GM19397 (cell line): ENCODE measurements around the gene DISP2.

Experiments used
- ATAC-seq: cut with Tn5 transposase; IDR thresholded peaks from one replicate; pipeline ENCODE4 v1.9.1; 2021; ENCODE audit warnings: mild to moderate bottlenecking, moderate library complexity; ENCODE audit not compliant: unreplicated experiment

DISP2 gene

DNA sequence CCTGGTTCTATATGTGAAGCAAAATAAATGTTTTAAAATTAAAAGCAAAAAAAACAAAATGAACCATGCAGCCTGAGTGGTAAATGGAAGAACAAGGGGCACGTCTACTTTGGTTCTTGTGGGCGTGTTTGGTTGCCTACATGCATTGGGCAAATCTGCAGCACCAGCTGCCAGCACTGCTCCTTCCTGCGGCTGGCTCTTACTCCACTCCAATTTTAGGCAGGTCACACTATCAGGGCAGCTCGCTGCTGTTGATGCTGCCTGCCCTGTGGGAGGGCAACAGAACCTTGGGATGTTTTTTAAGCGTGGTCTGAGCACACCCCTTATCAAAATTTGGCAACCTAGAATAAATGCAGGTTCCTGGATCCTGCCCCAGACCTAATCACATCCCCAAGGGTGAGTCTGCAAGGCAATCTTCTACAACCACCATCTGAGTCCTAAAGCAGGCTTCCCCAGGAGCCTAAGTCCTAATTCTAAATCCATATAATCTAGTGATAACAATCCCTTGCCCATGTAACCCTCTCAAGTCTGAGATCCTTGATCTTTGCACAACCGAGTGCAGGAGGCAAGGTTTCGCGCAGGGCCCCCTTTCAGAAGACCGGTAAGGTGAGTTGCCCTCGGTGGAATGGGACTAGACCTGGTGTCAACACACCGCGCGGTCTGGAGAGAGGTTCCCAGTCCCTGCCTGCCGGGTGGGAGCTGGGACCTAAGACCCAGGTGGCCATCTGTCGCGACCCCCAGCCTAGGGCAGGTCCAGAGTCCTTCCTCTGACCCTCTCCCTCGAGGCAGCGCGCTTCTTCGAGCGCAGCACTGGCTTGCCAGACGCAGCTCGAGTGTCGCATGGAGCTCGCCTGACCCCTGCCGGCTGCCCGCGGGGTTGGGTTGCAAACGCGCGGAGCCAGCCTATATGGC lies 63.5 kb downstream of the DISP2 start:
- ATAC-seq, result peak; percentile 88

DNA sequence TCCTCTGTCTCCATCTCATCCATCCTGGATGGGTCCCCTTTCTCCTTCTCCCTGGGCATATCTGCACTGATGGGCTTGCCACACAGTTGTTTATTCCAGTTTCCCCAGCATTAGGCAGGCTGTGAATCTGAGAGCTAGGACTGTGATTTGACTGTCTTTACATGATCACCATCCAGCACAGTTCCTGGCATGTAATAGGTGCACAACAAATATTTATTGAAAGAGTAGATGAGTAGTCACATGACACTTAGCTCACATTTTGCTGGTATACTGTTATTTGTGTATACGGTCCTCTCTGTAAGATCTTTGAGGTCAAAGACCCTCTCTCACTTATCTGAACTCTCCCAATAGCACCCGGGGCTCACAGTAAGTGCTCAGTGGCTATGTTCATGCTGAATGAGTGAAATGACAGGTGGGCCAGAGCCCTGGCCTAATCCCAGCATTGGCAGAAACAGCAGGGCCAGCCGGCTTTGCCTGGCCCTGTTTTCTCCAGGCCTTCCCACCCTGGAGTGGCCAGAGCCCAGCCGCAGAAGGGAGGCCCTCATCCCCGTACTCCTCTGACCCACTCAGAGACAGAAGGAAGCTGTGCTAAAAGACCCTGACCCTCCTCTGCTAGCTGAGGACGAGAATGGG lies 66.6 kb downstream of the DISP2 start:
- no peak for ATAC-seq

DNA sequence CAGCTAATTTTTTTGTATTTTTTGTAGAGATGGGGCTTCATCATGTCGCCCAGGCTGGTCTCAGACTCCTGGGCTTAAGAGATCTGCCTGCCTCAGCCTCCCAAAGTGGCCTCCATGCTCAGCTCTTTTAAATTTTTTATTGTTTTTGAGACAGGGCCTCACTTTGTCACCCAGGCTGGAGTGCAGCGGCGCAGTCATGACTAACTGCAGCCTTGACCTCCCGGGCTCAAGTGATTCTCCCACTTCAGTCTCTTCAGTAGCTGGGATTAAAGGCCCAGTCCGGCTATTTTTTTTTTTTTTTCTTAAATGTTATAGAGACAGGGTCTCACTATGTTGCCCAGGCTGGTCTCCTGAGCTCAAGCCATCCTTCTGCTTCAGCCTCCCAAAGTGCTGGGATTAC lies 67.7 kb downstream of the DISP2 start:
- ATAC-seq, result no peak

DNA sequence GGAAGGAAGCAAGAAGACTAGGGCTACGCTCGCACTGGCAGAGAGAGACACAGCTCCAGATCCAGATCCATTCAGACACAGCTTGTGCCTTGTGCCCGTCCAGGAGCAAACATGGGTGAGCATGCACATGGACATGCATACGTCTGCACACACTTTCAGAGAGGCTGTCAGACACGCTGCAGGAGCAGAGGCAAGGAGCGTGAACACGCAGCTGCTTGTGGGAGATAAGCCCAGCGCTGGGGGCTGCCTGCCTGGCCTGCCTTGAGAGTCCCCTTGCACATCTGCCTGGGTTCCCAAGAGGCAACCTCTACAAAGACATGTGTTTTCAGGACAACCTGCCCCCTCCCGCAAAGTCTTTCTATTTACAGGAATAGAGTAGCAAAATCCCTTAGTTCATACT lies 69.2 kb downstream of the DISP2 start:
- ATAC-seq, result no peak

DNA sequence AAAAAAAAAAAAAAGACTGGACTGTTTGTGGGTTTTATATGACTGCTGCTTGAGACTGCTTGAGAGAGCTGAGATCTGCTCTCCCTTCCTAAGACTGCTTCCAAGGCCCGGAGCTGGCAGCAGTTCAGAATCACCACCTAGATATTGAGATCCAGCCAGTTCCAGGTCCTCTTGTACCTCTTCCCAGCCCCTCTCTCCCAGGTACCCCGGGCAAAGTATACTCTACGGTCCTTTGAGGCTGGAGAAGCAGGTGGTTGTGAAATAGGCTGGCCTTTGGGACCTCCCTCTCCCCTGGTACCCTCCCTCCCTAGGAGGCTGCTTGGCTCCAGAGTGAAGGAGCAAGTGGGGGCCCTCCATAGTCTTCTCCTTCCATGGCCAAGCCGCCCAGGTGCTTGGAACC lies 70.2 kb downstream of the DISP2 start:
- ATAC-seq, result no peak
